GM19099 (cell line): ENCODE results near the gene SLC2A1.

Experiments
- POLR2A ChIP-seq: IDR thresholded peaks from 3 replicates; pipeline ENCODE4 v1.6.1; 2011; ENCODE audit warnings: low read depth; ENCODE audit not compliant: insufficient read length; ENCODE audit errors: extremely low read depth

Gene SLC2A1

GRCh38 chr1:42923367-42924081, 35.1 kb downstream of the SLC2A1 start:
- no peak for TF ChIP-seq POLR2A

GRCh38 chr1:42922687-42923366, 35.8 kb downstream of the SLC2A1 start:
- no peak for TF ChIP-seq POLR2A

- TF ChIP-seq POLR2A, result no peak
Observed at GRCh38 chr1:42921769-42922168, 36.9 kb downstream of the SLC2A1 start.

- TF ChIP-seq POLR2A, result no peak
Observed at GRCh38 chr1:42917241-42917495, 41.5 kb downstream of the SLC2A1 start.

GRCh38 chr1:42915456-42915855, 43.2 kb downstream of the SLC2A1 start:
- no peak for TF ChIP-seq POLR2A

GRCh38 chr1:42914092-42914627, 44.5 kb downstream of the SLC2A1 start:
- TF ChIP-seq POLR2A, result no peak

- no peak for TF ChIP-seq POLR2A
Observed at GRCh38 chr1:42913426-42914091, 45.1 kb downstream of the SLC2A1 start.

- no peak for TF ChIP-seq POLR2A
Observed at GRCh38 chr1:42910985-42911384, 47.7 kb downstream of the SLC2A1 start.

- no peak for TF ChIP-seq POLR2A
Observed at GRCh38 chr1:42908046-42908445, 50.6 kb downstream of the SLC2A1 start.

GRCh38 chr1:42904434-42904833, 54.2 kb downstream of the SLC2A1 start:
- TF ChIP-seq POLR2A, result no peak

- TF ChIP-seq POLR2A, result no peak
Observed at GRCh38 chr1:42891465-42892138, 67.1 kb downstream of the SLC2A1 start.

- TF ChIP-seq POLR2A, result no peak
Observed at GRCh38 chr1:42889264-42889663, 69.4 kb downstream of the SLC2A1 start.

GRCh38 chr1:42888013-42888633, 70.5 kb downstream of the SLC2A1 start:
- no peak for TF ChIP-seq POLR2A

- no peak for TF ChIP-seq POLR2A
Observed at GRCh38 chr1:42887366-42887765, 71.3 kb downstream of the SLC2A1 start.

GRCh38 chr1:42886800-42887199, 71.9 kb downstream of the SLC2A1 start:
- no peak for TF ChIP-seq POLR2A
